ENCODE measurements around the gene EXOSC10. TPM values are rescaled to one million over a fixed set of nuclear protein-coding genes. Genes with fewer than 3 reads are reported as not detected.
"Not testable (repeated sequence)": the region's sequence is repeated elsewhere in the genome, so short reads cannot be mapped to it uniquely, and the experiment has no call there.

The EXOSC10 gene
- total RNA-seq, 1 donor from 2014 or later: 108 TPM

- H3K4me3 Mint-ChIP-seq: no peak overlapping the region
- H3K9me3 Mint-ChIP-seq: no peaks in the 10 kb centered on the region
- POLR2A ChIA-PET: interaction anchor here (0.6 kb wide), 1 partner anchor 10 kb away, joined by 3 read pairs; the partner anchor contains the start of gene EXOSC10
These were observed 9.5 kb upstream of the EXOSC10 start for GRCh38 chr1:11109047-11109760.

DNA sequence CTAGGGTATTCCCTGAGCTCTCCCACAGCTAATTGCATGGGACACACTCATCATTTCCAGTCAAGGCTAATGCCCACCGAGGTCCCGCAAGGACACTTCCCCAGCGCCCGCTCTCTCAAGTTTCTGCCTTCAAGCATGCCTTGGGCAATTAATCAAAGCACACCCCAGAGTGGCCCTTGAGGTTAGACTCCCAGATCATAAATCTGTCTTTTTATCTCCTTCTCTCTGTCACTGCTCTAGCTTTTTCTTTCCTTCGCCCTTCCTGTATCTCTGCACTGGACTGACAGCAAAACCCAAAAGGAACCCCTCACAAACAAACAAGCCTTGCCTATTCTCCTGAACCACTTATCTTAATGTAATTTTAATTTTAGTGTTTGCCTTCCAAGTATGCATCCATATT is 7.9 kb upstream of the EXOSC10 start:
- Mint-ChIP-seq H3K27me3 (no peaks in the 10 kb centered on the region), H3K36me3 (ENCODE audit: low read depth) (peaks cover 62% of the 10 kb centered on the region), H3K9me3 (no peaks in the 10 kb centered on the region), H3K4me1 (no peaks in the 10 kb centered on the region), H3K4me3 (no peak overlapping the region), H3K27ac (no peak overlapping the region)
- TF ChIP-seq, protein P1, sequence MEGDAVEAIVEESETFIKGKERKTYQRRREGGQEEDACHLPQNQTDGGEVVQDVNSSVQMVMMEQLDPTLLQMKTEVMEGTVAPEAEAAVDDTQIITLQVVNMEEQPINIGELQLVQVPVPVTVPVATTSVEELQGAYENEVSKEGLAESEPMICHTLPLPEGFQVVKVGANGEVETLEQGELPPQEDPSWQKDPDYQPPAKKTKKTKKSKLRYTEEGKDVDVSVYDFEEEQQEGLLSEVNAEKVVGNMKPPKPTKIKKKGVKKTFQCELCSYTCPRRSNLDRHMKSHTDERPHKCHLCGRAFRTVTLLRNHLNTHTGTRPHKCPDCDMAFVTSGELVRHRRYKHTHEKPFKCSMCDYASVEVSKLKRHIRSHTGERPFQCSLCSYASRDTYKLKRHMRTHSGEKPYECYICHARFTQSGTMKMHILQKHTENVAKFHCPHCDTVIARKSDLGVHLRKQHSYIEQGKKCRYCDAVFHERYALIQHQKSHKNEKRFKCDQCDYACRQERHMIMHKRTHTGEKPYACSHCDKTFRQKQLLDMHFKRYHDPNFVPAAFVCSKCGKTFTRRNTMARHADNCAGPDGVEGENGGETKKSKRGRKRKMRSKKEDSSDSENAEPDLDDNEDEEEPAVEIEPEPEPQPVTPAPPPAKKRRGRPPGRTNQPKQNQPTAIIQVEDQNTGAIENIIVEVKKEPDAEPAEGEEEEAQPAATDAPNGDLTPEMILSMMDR (IDR thresholded peaks at IDR 0.05): no peak
- CTCF ChIA-PET: no interaction called here
- DNase-seq (no peak), ATAC-seq (ENCODE audit: low read depth) (no peak)
- POLR2A ChIA-PET: no interaction called here
- intact Hi-C loops (cut with micrococcal nuclease): no loop called here

More at GRCh38 chr1:11109047-11109760, 9.5 kb upstream of the EXOSC10 start:
- DNase-seq: no peak
- intact Hi-C loops (cut with micrococcal nuclease): no loop called here
- Mint-ChIP-seq H3K4me1 (no peaks in the 10 kb centered on the region), H3K27me3 (no peaks in the 10 kb centered on the region), H3K27ac (no peak overlapping the region), H3K36me3 (ENCODE audit: low read depth) (peaks cover 76% of the 10 kb centered on the region)
- CTCF ChIA-PET: no interaction called here
- ATAC-seq (ENCODE audit: low read depth): no peak
- TF ChIP-seq, protein P1 (IDR thresholded peaks at IDR 0.05): no peak

- ChIA-PET POLR2A (no interaction called here), CTCF (no interaction called here)
- Mint-ChIP-seq H3K27ac (no peak overlapping the region), H3K4me1 (no peaks in the 10 kb centered on the region), H3K9me3 (no peaks in the 10 kb centered on the region), H3K36me3 (ENCODE audit: low read depth) (peaks cover 46% of the 10 kb centered on the region), H3K4me3 (no peak overlapping the region), H3K27me3 (no peaks in the 10 kb centered on the region)
- intact Hi-C loops (cut with micrococcal nuclease): no loop called here
- TF ChIP-seq, protein P1 (IDR thresholded peaks at IDR 0.05): no peak
- ATAC-seq (ENCODE audit: low read depth) (no peak), DNase-seq (no peak)
These were observed 5.9 kb upstream of the EXOSC10 start for GRCh38 chr1:11105586-11105985.

DNA sequence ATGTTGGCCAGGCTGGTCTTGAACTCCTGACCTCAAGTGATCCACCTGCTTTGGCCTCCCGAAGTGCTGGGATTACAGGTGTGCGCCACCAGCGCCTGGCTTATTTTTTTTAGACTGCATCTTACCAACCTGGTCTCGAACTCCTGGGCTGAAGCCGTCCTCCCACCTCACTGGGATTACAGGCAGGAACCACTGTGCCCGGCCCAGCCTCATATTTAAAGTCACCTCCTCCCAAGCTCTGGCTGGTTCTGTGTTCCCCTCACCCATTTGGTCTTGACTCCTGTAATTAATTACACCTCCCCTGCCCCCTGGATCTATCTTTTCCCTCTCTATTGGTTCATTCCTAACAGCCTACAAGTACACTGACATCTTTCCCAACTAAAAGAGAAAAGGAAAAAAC is 1.7 kb upstream of the EXOSC10 start:
- Mint-ChIP-seq H3K27me3 (no peaks in the 10 kb centered on the region), H3K36me3 (ENCODE audit: low read depth) (peaks cover 27% of the 10 kb centered on the region), H3K4me1 (peaks cover 15% of the 10 kb centered on the region), H3K4me3 (peak overlapping the region; percentile 40), H3K27ac (peak overlapping the region; percentile 0), H3K9me3 (no peaks in the 10 kb centered on the region)
- POLR2A ChIA-PET: no interaction called here
- TF ChIP-seq, protein P1 (IDR thresholded peaks at IDR 0.05): no peak
- ATAC-seq (ENCODE audit: low read depth) (no peak), DNase-seq (no peak)
- intact Hi-C loops (cut with micrococcal nuclease): no loop called here
- CTCF ChIA-PET: no interaction called here

DNA sequence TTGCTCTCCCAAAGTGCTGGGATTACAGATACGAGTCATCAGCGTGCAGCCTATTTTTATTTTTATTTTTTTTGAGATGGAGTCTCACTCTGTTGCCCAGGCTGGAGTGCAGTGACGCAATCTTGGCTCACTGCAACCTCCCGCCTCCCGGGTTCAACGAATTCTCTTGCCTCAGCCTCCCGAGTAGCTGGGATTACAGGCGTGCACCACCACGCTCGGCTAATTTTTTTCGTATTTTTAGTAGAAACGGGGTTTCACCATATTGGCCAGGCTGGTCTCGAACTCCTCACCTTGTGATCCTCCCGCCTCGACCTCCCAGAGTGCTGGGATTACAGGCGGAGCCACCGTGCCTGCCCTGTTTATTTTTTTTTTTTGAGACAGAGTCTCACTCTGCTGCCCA is 1.1 kb upstream of the EXOSC10 start:
- not testable (repeated sequence) for H3K9me3 Mint-ChIP-seq

More for the DNA sequence above, 1.1 kb upstream of the EXOSC10 start:
- H3K27me3 Mint-ChIP-seq; intact Hi-C loops (cut with micrococcal nuclease); CTCF ChIA-PET; H3K4me3 Mint-ChIP-seq; DNase-seq; ATAC-seq (ENCODE audit: low read depth); H3K27ac Mint-ChIP-seq: not testable (repeated sequence)
- peaks cover 15% of the 10 kb centered on the region for H3K4me1 Mint-ChIP-seq
- POLR2A ChIA-PET: interaction anchor here (2.6 kb wide), 1 partner anchor 40 kb away, joined by 25 read pairs; the partner anchor contains the start of gene SRM
- peaks cover 26% of the 10 kb centered on the region for H3K36me3 Mint-ChIP-seq (ENCODE audit: low read depth)
